HG03103 (cell line): ENCODE measurements around the gene CHRM1.

Experiments used
- ATAC-seq: cut with Tn5 transposase; IDR thresholded peaks from one replicate; pipeline ENCODE4 v1.9.1; 2021; ENCODE audit warnings: low read depth; ENCODE audit not compliant: unreplicated experiment

Gene CHRM1

DNA sequence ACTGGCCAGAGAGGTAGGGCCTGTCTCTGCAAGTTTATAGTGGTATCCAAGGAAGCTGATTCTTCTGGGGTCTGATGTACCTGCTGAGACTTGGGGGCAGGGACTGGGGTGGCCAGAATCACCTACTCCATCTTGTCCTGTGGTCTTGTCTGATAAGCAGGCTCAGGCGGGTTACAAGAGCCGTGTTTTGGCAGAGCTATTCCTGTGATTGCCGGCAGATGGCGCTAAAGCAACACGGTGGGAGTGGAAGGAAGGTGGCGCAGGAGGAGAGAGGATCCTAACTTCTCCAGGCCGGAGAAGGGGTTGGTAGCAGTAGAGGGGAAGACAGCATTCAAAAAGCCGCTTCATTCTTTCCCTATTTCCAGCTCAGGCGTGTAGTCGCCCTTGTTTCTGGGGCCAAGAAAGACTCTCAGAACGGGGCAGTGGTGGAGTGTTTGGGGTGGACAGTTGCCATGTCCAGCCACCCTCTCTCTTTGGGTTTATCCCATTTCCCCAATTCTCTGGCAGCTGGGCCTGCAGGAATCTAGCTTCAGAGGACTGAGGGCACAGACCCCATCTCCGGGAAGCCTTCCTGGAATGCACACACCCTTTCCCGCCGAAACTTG lies 15.1 kb downstream of the CHRM1 start:
- no peak for ATAC-seq

GRCh38 chr11:62905296-62905695 lies 15.9 kb downstream of the CHRM1 start:
- ATAC-seq = no peak

GRCh38 chr11:62902932-62903331 lies 18.2 kb downstream of the CHRM1 start:
- no peak for ATAC-seq

GRCh38 chr11:62898027-62898426 lies 23.1 kb downstream of the CHRM1 start:
- no peak for ATAC-seq

DNA sequence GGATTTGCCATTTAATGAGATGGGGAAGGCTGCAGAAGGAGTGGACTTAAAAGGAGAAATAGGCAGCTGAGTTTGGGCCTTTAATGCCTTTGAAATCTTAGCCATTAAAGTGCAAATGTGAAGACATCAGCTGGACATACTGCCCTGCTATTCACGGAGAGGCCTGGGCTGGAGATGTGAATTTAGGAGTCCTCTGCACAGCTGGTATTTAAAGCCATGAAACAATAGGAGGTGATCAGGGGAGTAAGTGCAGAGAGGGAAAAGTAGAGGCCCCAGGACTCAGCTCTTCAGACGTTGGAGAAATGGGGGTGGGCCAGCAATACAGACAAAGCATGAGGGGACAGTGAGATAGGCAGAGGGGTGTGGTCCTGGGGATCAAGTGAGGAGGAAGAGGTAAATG lies 23.9 kb downstream of the CHRM1 start:
- no peak for ATAC-seq

- no peak for ATAC-seq
These were observed 25.1 kb downstream of the CHRM1 start for GRCh38 chr11:62896049-62896448.

DNA sequence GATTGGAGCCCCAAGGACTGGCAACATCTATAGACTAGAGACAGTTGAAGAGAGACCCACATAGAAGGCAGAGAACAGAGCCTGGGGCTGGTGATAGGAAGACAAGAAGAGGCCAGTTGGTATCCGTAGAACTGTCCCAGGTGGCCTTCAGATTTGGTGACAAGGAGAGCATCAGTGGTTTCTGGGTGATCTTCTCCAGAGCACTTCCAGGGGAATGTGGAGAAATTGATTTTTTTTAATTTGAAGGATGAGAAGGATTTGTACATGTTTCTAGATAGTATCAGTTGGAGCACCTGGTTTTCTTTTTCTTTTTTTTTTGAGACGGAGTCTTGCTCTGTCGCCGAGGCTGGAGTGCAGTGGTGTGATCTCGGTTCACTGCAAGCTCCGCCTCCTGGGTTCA lies 25.7 kb downstream of the CHRM1 start:
- no peak for ATAC-seq

GRCh38 chr11:62892077-62892922 lies 28.9 kb downstream of the CHRM1 start:
- ATAC-seq = no peak

- no peak for ATAC-seq
These were observed 31.4 kb downstream of the CHRM1 start for GRCh38 chr11:62889484-62890437.

GRCh38 chr11:62889126-62889483 lies 32.1 kb downstream of the CHRM1 start:
- ATAC-seq = no peak

DNA sequence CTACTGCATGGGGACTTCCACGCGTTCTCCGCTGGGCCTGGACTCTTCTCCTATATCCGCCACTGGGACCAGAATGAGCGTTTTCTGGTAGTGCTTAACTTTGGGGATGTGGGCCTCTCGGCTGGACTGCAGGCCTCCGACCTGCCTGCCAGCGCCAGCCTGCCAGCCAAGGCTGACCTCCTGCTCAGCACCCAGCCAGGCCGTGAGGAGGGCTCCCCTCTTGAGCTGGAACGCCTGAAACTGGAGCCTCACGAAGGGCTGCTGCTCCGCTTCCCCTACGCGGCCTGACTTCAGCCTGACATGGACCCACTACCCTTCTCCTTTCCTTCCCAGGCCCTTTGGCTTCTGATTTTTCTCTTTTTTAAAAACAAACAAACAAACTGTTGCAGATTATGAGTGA lies 32.8 kb downstream of the CHRM1 start:
- no peak for ATAC-seq

GRCh38 chr11:62885137-62885750 lies 35.9 kb downstream of the CHRM1 start:
- no peak for ATAC-seq

GRCh38 chr11:62883673-62884072 lies 37.5 kb downstream of the CHRM1 start:
- no peak for ATAC-seq

DNA sequence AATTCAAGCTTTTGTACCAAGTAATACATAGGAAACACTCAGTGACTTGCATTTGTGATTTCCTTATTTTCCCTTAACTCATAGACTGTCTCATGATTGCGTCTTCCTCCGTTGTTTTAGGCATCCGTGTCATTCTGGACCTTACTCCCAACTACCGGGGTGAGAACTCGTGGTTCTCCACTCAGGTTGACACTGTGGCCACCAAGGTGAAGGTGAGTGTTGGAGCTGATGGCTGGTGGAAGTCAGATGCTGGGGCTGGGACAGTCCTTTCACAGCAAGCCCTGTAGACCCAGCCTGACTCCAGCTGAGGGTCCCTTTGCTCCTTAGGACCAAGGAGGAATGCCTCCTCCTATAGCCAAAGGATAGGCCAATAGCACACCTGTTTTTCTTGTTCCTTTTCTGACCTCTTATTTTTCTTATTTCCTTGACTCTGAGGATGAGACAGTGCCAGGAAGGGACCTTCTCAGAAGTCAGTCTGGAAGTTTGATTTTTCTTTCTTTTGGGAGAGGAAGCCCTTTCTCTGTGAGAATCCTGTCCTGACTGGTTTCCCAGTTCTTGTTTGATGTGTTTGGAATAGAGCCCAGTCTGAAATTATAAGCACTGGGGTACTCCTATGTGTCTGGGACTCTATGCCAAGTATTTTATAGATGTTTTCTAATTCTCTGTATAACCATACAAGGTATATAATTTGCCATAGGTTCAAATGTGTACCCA lies 38.2 kb downstream of the CHRM1 start:
- ATAC-seq = no peak

GRCh38 chr11:62882431-62882749 lies 38.8 kb downstream of the CHRM1 start:
- no peak for ATAC-seq

GRCh38 chr11:62881579-62882430 lies 39.4 kb downstream of the CHRM1 start:
- ATAC-seq = peak; percentile 29

DNA sequence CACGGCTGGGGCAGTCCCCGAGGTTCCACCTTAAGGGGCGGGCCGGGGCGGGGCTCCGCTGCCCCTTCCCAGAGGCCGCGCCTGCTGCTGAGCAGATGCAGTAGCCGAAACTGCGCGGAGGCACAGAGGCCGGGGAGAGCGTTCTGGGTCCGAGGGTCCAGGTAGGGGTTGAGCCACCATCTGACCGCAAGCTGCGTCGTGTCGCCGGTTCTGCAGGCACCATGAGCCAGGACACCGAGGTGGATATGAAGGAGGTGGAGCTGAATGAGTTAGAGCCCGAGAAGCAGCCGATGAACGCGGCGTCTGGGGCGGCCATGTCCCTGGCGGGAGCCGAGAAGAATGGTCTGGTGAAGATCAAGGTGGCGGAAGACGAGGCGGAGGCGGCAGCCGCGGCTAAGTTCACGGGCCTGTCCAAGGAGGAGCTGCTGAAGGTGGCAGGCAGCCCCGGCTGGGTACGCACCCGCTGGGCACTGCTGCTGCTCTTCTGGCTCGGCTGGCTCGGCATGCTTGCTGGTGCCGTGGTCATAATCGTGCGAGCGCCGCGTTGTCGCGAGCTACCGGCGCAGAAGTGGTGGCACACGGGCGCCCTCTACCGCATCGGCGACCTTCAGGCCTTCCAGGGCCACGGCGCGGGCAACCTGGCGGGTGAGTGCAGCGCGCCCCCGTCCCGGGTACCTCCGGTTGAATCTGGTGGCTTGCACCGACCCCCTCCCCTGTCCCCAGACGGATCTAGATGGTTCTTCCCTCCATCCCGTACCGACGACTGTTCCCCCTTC lies 40.2 kb downstream of the CHRM1 start, which contains the start of gene SLC3A2:
Gene SLC3A2, plus strand, starts transcription at position 94 of the 776 bp plus-strand sequence. Its CDS starts 128 bp downstream, at position 222.
- peak; percentile 59 for ATAC-seq

DNA sequence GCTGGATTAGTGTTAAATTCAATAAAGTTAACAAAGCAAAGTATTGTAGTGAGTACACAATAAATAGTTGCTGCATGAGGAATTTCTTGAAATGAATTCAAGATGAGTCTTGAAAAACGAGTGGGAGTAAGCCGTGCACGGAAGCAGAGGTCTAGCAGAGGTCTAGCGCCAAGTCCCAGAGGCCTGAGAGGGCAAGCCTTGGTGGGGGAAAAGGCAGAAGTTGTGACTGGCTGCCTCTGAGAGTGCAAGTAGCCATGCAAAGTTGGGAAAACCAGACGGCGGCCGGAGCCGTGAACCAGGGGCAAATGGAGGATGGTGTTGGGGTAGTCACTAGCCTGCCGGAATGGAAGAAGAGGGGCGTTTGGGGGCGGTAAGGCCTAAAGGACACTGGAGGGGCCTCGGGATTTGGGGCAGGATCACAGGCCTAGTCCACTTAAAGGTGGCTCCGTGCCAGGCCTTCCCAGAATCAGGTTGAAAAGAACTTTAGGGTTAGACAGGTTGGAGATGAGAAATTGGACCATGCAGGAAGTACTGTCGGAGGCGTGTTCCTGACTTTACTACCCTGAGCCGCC lies 40.8 kb downstream of the CHRM1 start:
- peak; percentile 23 for ATAC-seq
